Measurements from ENCODE around the gene DHCR7. TPM values are rescaled to one million over a fixed set of nuclear protein-coding genes. Genes with fewer than 3 reads are reported as not detected.

Gene DHCR7
- total and polyA plus RNA-seq, 2 donors (not counting 1 experiment from before 2014, with no cell fraction given), result 6.9 to 15.3 TPM

DNA sequence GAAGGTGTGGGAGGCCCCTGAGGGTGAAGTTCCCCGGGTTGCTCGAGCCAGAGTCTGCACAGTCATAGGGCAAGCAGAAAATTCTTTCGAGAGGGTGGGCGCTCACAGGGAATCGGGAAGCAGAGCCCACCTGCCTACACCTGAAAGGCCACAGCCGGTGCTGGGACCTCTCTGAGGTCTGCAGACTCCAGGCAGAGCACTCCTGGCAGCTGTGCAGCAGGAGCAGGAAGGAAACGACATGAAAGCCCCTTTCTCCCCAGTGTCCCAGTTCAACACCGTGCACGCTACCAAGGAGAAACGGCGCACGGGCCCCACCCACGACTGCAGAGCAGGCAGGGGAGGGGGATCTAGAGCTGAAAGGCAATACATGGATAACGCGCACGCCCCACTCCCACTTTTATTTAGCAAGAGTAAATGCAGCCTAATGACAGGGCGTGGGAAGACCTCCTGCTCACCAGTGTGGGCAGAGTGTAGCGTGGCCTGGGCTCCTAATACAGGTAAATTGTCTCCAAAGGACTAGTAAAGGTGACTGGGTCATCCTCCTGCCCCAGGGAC lies 13.5 kb downstream of the DHCR7 start:
- POLR2A ChIA-PET, result no interaction called here
- CTCF ChIA-PET, result no interaction called here
- no peak for ATAC-seq (ENCODE audit: low read depth)
- Histone ChIP-seq H4K20me1 (ENCODE audit: control insufficient read depth, insufficient read depth, low read length, poor library complexity, severe bottlenecking) (no peaks in the 10 kb centered on the region), H3K36me3 (replicated peaks in 1 of 2; ENCODE audit: control extremely low read depth in 1 of 2, control insufficient read depth in 1 of 2, extremely low read depth in 1 of 2, insufficient read depth in 2 of 2, low read length in 1 of 2) (peaks cover 0 to 17% of the 10 kb centered on the region in 2 experiments), H3K9me3 (ENCODE audit: control extremely low read depth in 1 of 3, control insufficient read depth in 2 of 3, insufficient read depth in 1 of 3, low read length in 2 of 3) (no peaks in the 10 kb centered on the region), H3K27ac (ENCODE audit: low read length in 2 of 2) (no peak overlapping the region), H3K4me2 (replicated peaks; ENCODE audit: low read depth, low read length, poor library complexity, severe bottlenecking) (no peak overlapping the region), H3K79me2 (ENCODE audit: control insufficient read depth, insufficient read depth, low read length) (no peaks in the 10 kb centered on the region), H3K9ac (ENCODE audit: low read length) (no peak overlapping the region), H2AFZ (ENCODE audit: insufficient read depth, low read depth, low read length, poor library complexity, severe bottlenecking) (no peak overlapping the region), H3K4me3 (ENCODE audit: control extremely low read depth in 1 of 5, extremely low read depth in 1 of 5, insufficient read depth in 1 of 5, low read depth in 2 of 5, low read length in 4 of 5) (no peak overlapping the region), H3K4me1 (ENCODE audit: control insufficient read depth in 2 of 2, insufficient read depth in 2 of 2, low read length in 2 of 2) (no peaks in the 10 kb centered on the region), H3K27me3 (replicated peaks in 1 of 4; ENCODE audit: control extremely low read depth in 1 of 4, control insufficient read depth in 3 of 4, insufficient read depth in 4 of 4, low read length in 3 of 4) (no peaks in the 10 kb centered on the region)
- intact Hi-C loops (cut with micrococcal nuclease), result no loop called here
- Mint-ChIP-seq H3K4me1 (no peaks in the 10 kb centered on the region), H3K27ac (no peak overlapping the region), H3K27me3 (no peaks in the 10 kb centered on the region), H3K4me3 (no peak overlapping the region), H3K9me3 (ENCODE audit: insufficient read depth) (no peaks in the 10 kb centered on the region)
- TF ChIP-seq, protein P1, sequence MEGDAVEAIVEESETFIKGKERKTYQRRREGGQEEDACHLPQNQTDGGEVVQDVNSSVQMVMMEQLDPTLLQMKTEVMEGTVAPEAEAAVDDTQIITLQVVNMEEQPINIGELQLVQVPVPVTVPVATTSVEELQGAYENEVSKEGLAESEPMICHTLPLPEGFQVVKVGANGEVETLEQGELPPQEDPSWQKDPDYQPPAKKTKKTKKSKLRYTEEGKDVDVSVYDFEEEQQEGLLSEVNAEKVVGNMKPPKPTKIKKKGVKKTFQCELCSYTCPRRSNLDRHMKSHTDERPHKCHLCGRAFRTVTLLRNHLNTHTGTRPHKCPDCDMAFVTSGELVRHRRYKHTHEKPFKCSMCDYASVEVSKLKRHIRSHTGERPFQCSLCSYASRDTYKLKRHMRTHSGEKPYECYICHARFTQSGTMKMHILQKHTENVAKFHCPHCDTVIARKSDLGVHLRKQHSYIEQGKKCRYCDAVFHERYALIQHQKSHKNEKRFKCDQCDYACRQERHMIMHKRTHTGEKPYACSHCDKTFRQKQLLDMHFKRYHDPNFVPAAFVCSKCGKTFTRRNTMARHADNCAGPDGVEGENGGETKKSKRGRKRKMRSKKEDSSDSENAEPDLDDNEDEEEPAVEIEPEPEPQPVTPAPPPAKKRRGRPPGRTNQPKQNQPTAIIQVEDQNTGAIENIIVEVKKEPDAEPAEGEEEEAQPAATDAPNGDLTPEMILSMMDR (IDR thresholded peaks at IDR 0.05), result no peak
- no peak for TF ChIP-seq EZH2 (IDR thresholded peaks at IDR 0.05; ENCODE audit: borderline replicate concordance, insufficient read depth, low read depth, low read length, poor library complexity, severe bottlenecking)
- WGBS (ENCODE audit: insufficient coverage), result 87% methylated on average over 15 of the region's 18 CpGs
- no peak for DNase-seq

DNA sequence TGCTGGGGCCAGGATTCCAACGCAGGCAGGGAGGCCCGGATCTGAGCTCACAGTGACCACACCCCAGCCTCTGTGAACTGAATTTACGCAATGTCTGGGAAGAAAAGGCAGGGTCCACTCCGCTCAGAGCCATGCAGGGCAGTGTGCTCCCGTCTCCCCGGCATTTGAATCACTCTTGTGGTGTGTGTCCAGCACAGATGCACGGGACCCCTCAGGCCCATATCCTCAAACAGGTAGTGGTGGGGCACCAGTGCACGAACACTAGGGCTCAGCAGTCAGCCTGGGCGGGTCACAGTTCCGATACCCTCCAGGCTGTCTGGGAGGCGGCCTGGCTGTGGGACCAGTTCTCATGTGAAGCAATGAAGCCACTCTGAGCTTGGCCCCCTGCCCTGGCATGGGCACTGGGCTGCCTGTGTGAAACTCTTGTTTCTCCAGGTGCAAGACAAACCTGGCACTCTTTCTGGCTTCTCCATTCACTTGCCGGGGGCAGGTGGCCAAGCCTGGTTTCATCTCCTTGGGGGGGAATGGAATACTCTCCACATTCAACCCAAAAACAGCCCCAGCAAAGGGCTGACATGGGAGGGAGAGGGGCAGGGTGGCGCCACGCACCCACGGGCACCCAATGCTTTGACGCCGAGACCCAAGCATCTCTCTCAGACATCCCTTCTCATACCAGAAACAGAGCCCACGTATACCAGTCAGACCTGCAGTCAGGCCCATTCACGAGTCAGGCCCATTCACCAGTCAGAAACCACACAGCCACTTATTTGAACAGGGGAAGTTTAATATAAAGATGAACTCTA lies 14.3 kb downstream of the DHCR7 start:
- H3K27ac Mint-ChIP-seq, result no peak overlapping the region
- ATAC-seq (ENCODE audit: low read depth) (no peak), DNase-seq (no peak)
- Histone ChIP-seq H3K27me3 (replicated peaks in 1 of 4; ENCODE audit: control extremely low read depth in 1 of 4, control insufficient read depth in 3 of 4, insufficient read depth in 4 of 4, low read length in 3 of 4) (no peaks in the 10 kb centered on the region), H3K9me3 (ENCODE audit: control extremely low read depth in 1 of 3, control insufficient read depth in 2 of 3, insufficient read depth in 1 of 3, low read length in 2 of 3) (no peaks in the 10 kb centered on the region), H4K20me1 (ENCODE audit: control insufficient read depth, insufficient read depth, low read length, poor library complexity, severe bottlenecking) (no peaks in the 10 kb centered on the region), H3K4me3 (ENCODE audit: control extremely low read depth in 1 of 5, extremely low read depth in 1 of 5, insufficient read depth in 1 of 5, low read depth in 2 of 5, low read length in 4 of 5) (no peak overlapping the region), H3K4me2 (replicated peaks; ENCODE audit: low read depth, low read length, poor library complexity, severe bottlenecking) (no peak overlapping the region), H2AFZ (ENCODE audit: insufficient read depth, low read depth, low read length, poor library complexity, severe bottlenecking) (no peak overlapping the region), H3K36me3 (replicated peaks in 1 of 2; ENCODE audit: control extremely low read depth in 1 of 2, control insufficient read depth in 1 of 2, extremely low read depth in 1 of 2, insufficient read depth in 2 of 2, low read length in 1 of 2) (peaks cover 0 to 12% of the 10 kb centered on the region in 2 experiments), H3K79me2 (ENCODE audit: control insufficient read depth, insufficient read depth, low read length) (no peaks in the 10 kb centered on the region), H3K9ac (ENCODE audit: low read length) (no peak overlapping the region), H3K27ac (ENCODE audit: low read length in 2 of 2) (no peak overlapping the region), H3K4me1 (ENCODE audit: control insufficient read depth in 2 of 2, insufficient read depth in 2 of 2, low read length in 2 of 2) (no peaks in the 10 kb centered on the region)
- CTCF ChIA-PET, result no interaction called here
- no peaks in the 10 kb centered on the region for H3K4me1 Mint-ChIP-seq
- no peaks in the 10 kb centered on the region for H3K9me3 Mint-ChIP-seq (ENCODE audit: insufficient read depth)
- intact Hi-C loops (cut with micrococcal nuclease), result no loop called here
- WGBS (ENCODE audit: insufficient coverage), result 98% methylated on average over 11 of the region's 19 CpGs
- no peaks in the 10 kb centered on the region for H3K27me3 Mint-ChIP-seq
- H3K4me3 Mint-ChIP-seq, result no peak overlapping the region
- POLR2A ChIA-PET, result no interaction called here
- no peak for TF ChIP-seq EZH2 (IDR thresholded peaks at IDR 0.05; ENCODE audit: borderline replicate concordance, insufficient read depth, low read depth, low read length, poor library complexity, severe bottlenecking)
- TF ChIP-seq, protein P1 (IDR thresholded peaks at IDR 0.05), result no peak
